ENCODE data around the gene SHMT2. TPM values are rescaled to one million over a fixed set of nuclear protein-coding genes. Genes with fewer than 3 reads are reported as not detected.

SHMT2 gene
- total and polyA plus RNA-seq, 9 of the 15 experiments (the other 6 are each of a cell fraction or from before 2014, with no cell fraction given), result 46.1 to 319 (median 115) TPM

- ChIA-PET POLR2A (interaction anchor here (1.4 kb wide), 1 partner anchor 11 kb away, joined by 5 read pairs; no protein-coding TSS in a partner anchor), CTCF (ENCODE audit: low intra/inter-chr PET ratio) (no interaction called here)
- Histone ChIP-seq H4K20me1 (replicated peaks; ENCODE audit: control insufficient read depth, insufficient read depth, low read length) (no peaks in the 10 kb centered on the region), H3K27me3 (ENCODE audit: control insufficient read depth in 2 of 2, insufficient read depth in 2 of 2, low read length in 2 of 2) (no peaks in the 10 kb centered on the region), H3K4me3 (no peak overlapping the region), H3K4me1 (replicated peaks in 1 of 2; ENCODE audit: control insufficient read depth in 2 of 2, insufficient read depth in 2 of 2, low read length in 2 of 2) (peaks cover 2 to 3% of the 10 kb centered on the region in 2 experiments; a peak in 4 of 5 replicates), H3K9me1 (ENCODE audit: control insufficient read depth, insufficient read depth, low read length) (no peaks in the 10 kb centered on the region), H3K36me3 (ENCODE audit: control insufficient read depth, insufficient read depth, low read length) (peaks cover 24% of the 10 kb centered on the region; the same call in 2 of the 3 replicates), H3K27ac (ENCODE audit: extremely low read depth, low read depth, low read length) (no peak overlapping the region), H3K9me3 (replicated peaks; ENCODE audit: control insufficient read depth, insufficient read depth, low read depth, low read length) (no peaks in the 10 kb centered on the region), H2AFZ (ENCODE audit: low read depth, low read length) (no peak overlapping the region), H3K4me2 (ENCODE audit: insufficient read depth, low read length) (no peak overlapping the region), H3K79me2 (ENCODE audit: control insufficient read depth, insufficient read depth, low read length) (no peaks in the 10 kb centered on the region), H3K9ac (ENCODE audit: insufficient read depth in 1 of 2, low read depth in 2 of 2, low read length in 2 of 2) (peak overlapping the region in 1 of 2 experiments; percentile 40; a peak in 1 of 4 replicates)
- 63% methylated on average over 14 of the region's 14 CpGs for WGBS (ENCODE audit: insufficient coverage, low coverage, missing lambda C conversion rate)
- BruUV-seq (replicated peaks), result TSS peak; percentile 33
- intact Hi-C loops (cut with micrococcal nuclease) (no loop called here), in situ Hi-C loops (cut with MboI) (no loop called here)
- ATAC-seq (no peak), FAIRE-seq (no peak), DNase-seq (ENCODE audit: extremely low read depth in 1 of 4, low spot score in 3 of 4) (no peak)
- no peak for TF ChIP-seq ZNF512 (tag; IDR thresholded peaks at IDR 0.05)
- TF ChIP-seq SREBF1 (IDR thresholded peaks at IDR 0.05; ENCODE audit: borderline replicate concordance, low read depth, low read length), result no peak
- TF ChIP-seq SAFB2 (IDR thresholded peaks at IDR 0.05; ENCODE audit: borderline replicate concordance, low read depth, low read length, severe bottlenecking), result no peak
- TF ChIP-seq FOXM1 (IDR thresholded peaks at IDR 0.05; ENCODE audit: low read depth), result no peak
- no peak for TF ChIP-seq FOXM1 (CRISPR knock-in tag; IDR thresholded peaks at IDR 0.05; ENCODE audit: low read depth)
- TF ChIP-seq ETV5 (CRISPR knock-in tag; IDR thresholded peaks at IDR 0.05; ENCODE audit: low read depth), result no peak
- TF ChIP-seq ZNF217 (CRISPR knock-in tag; IDR thresholded peaks at IDR 0.05), result no peak
- peak; percentile 65 for TF ChIP-seq REST (IDR thresholded peaks at IDR 0.05; ENCODE audit: borderline replicate concordance)
- TF ChIP-seq REST (CRISPR knock-in tag; IDR thresholded peaks at IDR 0.05; ENCODE audit: low read depth), result no peak
- no peak for TF ChIP-seq TAF7 (tag; IDR thresholded peaks at IDR 0.05)
- TF ChIP-seq U2AF1 (optimal IDR thresholded peaks at IDR 0.05; ENCODE audit: low read depth, low read length), result no peak
- TF ChIP-seq POLR2G (IDR thresholded peaks at IDR 0.05; ENCODE audit: low read depth, low read length), result peak; percentile 32; the same call in 1 of the 2 replicates
- no peak for TF ChIP-seq ZFPM2 (CRISPR knock-in tag; IDR thresholded peaks at IDR 0.05)
These were observed 25.2 kb downstream of the SHMT2 start for GRCh38 chr12:57254506-57255280.

All from K562 (cell line).